HL-60 (cell line): ENCODE measurements around the gene ZFP28.

Experiments
- DNase-seq, 2 experiments: peaks; one replicate each; pipeline ENCODE4 v3.0.0-alpha.2; 2010 to 2020; ENCODE audit warnings: low read depth in 1 of 2, low spot score in 1 of 2
- H3K27ac ChIP-seq: fragments of 250-450 bp; sonication (Bioruptor Pico); replicated peaks from 2 replicates; pipeline ENCODE4 v1.5.1; 2020; ENCODE audit warnings: mild to moderate bottlenecking, moderate library complexity
- H3K27me3 ChIP-seq: fragments of 250-450 bp; sonication (Bioruptor Pico); 2 replicates; pipeline ENCODE4 v1.5.1; 2021; ENCODE audit warnings: mild to moderate bottlenecking, moderate library complexity; ENCODE audit not compliant: insufficient read depth, poor library complexity, severe bottlenecking
- H3K4me3 ChIP-seq: replicated peaks from 2 replicates; pipeline ENCODE4 v1.5.1; 2011; ENCODE audit warnings: mild to moderate bottlenecking, control low read depth, low read length; ENCODE audit not compliant: insufficient read depth
- CTCF ChIP-seq: IDR thresholded peaks from one replicate; pipeline ENCODE4 v1.5.1; 2011; ENCODE audit warnings: low read length, control low read depth, inconsistent platforms; ENCODE audit not compliant: insufficient read depth
- GABPA ChIP-seq: IDR thresholded peaks from 2 replicates; pipeline ENCODE4 v1.6.1; 2012; ENCODE audit warnings: low read depth
- POLR2AphosphoS5 ChIP-seq: IDR thresholded peaks from 2 replicates; pipeline ENCODE4 v1.6.1; 2012; ENCODE audit warnings: low read depth
- REST ChIP-seq: IDR thresholded peaks from 2 replicates; pipeline ENCODE4 v1.6.1; 2012; ENCODE audit warnings: low read depth; ENCODE audit not compliant: insufficient replicate concordance
- SPI1 ChIP-seq: IDR thresholded peaks from 2 replicates; pipeline ENCODE4 v1.6.1; 2012; ENCODE audit warnings: low read depth, mild to moderate bottlenecking, borderline replicate concordance

The ZFP28 gene

GRCh38 chr19:56504581-56504980 lies 34.2 kb upstream of the ZFP28 start:
- H3K27me3 ChIP-seq, result no peaks in the 10 kb centered on the region
- TF ChIP-seq GABPA (no peak), CTCF (no peak), REST (no peak)
- no peak overlapping the region for H3K4me3 ChIP-seq
- H3K27ac ChIP-seq, result no peak overlapping the region
- DNase-seq, result no peak

- peak within 1 kb of the TSS; percentile 94 for H3K27ac ChIP-seq
- H3K27me3 ChIP-seq, result no peaks in the 10 kb centered on the region
- no peak for TF ChIP-seq SPI1
- no peak for TF ChIP-seq POLR2AphosphoS5
- DNase-seq, result peak; percentile 95 to 98
- peak within 1 kb of the TSS; percentile 66 for H3K4me3 ChIP-seq
Measured at GRCh38 chr19:56507446-56508289, 31.1 kb upstream of the ZFP28 start, which contains the start of gene ZNF471. ZNF471 (plus strand) TSS chr19:56507855; CDS start chr19:56511572, 3,717 bp downstream.

- peak overlapping the region; percentile 66 for H3K4me3 ChIP-seq
Measured at GRCh38 chr19:56508290-56508778, 30.4 kb upstream of the ZFP28 start.

More at GRCh38 chr19:56508290-56508778, 30.4 kb upstream of the ZFP28 start:
- Histone ChIP-seq H3K27me3 (no peaks in the 10 kb centered on the region), H3K27ac (peak overlapping the region; percentile 94)
- no peak for DNase-seq
- TF ChIP-seq POLR2AphosphoS5, result no peak
- TF ChIP-seq GABPA, result no peak
- TF ChIP-seq SPI1, result no peak
- TF ChIP-seq CTCF, result no peak
- TF ChIP-seq REST, result no peak
